HG03521 (cell line): ENCODE measurements around the gene PHEX.

ENCODE experiments used
- ATAC-seq: cut with Tn5 transposase; IDR thresholded peaks from one replicate; pipeline ENCODE4 v1.9.1; 2021; ENCODE audit warnings: mild to moderate bottlenecking, moderate library complexity; ENCODE audit not compliant: unreplicated experiment

The PHEX gene

DNA sequence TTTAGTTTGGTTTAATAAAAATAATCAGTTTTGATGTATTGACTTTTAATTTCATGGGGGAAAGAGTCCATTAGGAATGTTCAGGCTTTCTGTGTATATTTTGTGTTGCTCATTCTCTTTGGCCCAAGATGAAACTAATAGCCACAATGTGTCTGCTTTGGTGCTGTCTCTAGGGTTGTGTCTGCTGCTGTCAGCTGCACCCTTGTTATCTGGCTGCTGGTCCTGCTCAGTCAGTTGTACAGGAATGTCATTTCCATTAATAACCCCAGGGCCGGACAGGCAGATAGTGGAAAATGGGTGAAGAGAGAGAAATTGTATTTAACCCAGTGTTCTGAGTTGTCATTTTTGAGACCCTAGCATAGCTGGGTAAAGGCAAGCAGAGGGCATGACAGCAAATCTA lies 115.1 kb downstream of the PHEX start:
- no peak for ATAC-seq

- ATAC-seq: no peak
Observed at GRCh38 chrX:22147942-22148341, 115.8 kb downstream of the PHEX start.

DNA sequence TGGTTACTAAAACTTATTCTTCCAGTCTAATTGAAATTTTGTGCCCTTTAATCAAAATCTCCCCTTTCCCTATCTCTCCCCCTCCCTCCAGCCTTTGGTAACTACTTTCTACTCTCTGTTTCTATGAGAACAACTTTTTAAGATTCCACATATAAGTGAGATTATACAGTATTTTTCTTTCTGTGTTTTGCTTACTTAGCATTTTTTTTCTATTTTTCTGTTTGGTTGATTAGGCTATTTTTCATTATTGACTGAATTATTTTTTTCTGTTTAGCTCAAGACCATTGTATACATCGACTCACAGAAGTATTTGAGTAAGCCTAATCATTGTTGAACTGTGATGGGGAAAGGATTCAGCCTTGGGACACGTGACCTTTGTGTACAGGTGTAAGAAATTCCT lies 116.4 kb downstream of the PHEX start:
- ATAC-seq: no peak

DNA sequence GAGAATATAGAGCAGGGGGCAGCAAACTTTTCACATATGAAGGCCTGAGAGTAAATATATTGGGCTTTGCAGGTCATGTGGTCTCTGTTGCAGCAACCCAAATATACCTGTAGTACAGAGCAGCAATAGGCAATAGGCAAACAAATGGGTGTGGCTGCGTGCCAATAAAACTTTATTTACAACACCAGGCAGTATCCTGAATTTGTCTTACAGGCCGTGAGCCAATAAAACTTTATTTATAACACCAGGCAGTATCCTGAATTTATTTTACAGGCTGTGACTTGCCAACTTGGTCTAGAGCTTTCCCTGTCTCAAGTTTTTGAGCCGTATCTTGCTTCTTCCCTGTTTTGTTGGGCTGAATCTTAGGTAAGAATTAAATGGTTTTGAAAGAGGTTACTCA lies 118.2 kb downstream of the PHEX start:
- ATAC-seq: no peak

GRCh38 chrX:22155126-22155525 lies 123.0 kb downstream of the PHEX start:
- ATAC-seq: no peak

DNA sequence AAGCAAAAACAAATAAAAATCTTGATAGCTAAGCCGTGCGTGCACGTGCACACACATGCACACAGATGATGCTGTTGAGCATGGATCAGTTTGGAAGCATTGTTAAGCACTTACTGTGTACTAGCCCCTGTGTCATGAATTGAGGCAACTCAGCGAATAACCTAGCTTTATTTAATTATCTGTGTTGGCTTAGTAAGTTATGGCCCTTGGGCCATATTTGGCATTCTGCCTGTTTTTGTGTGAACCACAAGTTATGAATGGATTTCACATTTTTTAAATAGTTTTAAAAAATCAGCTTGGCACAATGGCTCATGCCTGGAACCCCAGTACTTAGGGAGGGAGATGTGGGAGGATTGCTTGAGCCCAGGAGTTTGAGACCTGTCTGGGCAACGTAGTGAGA lies 126.9 kb downstream of the PHEX start:
- ATAC-seq: no peak

GRCh38 chrX:22163326-22163725 lies 131.2 kb downstream of the PHEX start:
- no peak for ATAC-seq

- no peak for ATAC-seq
Observed at GRCh38 chrX:22164770-22165388, 132.8 kb downstream of the PHEX start.

DNA sequence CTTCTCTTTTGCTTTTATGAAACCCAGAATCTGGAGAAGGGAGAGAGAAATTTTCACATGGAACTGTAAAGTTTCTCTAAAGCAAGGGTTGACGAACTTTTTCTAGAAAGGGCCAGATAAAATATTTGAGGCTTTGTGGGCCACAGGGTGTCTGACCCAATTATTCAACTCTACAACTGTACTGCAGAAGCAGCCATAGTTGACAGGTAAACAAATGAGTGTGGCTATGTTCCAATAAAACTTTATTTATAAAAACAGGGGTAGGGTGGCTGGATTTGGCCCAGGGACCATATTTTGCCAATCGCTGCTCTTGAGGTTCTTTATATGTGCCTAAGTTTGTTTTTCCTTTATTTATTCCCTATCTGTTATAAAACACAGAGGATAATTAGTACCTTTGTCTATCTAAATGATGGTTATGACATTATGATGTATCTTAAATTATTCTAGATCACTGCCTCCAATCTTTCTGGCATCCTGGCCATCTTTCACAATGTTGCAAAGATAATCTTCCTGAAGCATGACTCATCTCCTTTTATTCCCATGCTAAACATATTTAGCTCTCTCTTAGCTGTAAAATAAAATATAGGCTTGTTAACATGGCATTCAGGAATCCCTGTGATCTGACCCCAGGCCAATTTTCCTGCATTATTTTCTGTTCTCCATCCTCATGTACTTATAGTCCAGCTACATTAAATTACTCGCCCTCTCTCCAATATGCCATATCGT lies 133.8 kb downstream of the PHEX start:
- no peak for ATAC-seq

DNA sequence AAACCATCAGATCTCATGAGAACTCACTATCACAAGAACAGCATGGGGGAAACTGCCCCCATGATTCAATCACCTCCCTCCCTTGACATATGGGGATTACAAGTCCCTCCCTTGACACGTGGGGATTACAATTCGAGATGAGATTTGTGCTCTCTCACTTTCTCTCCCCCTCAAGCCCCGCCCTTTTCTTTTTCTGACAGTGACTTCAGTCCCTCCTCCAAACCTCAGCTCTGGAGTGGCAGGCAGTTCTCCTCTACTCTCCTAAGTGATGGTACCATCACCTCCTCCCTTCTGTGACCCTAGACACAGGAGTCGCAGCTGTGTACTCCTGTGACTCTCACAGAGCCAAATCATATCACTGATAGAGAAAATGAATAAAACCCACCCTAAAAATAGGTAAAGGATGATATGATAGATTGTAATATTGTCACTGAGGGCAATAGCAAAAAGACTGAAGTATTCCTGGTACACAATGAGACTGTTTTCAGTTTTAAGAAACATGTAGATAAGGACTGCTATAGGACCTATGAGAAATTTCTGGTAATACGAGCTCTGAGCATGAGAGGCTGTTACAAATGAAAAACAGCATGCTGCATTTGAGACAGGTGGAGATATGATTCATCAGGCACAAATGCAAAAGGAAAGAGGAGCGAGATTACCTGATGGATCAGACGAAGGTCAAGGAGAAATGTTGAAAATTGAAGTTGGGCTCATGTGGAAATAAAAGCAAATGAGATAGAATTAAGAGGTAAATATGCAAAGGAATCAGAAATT lies 139.3 kb downstream of the PHEX start:
- ATAC-seq: no peak

- ATAC-seq: no peak
Observed at GRCh38 chrX:22173966-22174365, 141.8 kb downstream of the PHEX start.

DNA sequence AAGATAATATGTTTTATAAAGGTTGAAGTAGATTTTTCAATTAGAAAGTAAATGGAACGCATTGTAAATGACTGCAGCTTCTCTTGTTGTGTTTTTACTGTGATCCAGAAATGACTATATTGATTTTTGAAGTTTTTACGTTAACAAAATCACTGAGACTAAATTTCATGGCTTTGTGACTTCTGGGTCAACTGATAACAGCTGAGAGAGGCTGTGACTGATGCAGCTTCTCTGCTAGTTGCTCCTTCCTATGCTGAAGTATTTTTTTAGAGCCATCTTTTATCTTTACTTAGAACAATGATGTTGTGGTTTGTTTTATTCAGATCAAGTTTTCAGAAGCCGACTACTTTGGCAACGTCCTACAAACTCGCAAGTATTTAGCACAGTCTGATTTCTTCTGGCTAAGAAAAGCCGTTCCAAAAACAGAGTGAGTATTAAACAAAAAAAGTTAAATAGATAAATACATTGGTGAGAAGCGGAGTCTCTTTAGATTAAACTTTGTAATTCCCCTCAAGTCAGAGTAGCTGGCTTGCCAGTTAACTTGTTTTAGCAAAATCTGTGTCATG lies 145.9 kb downstream of the PHEX start:
- no peak for ATAC-seq

GRCh38 chrX:22184096-22184495 lies 152.0 kb downstream of the PHEX start:
- ATAC-seq: no peak

DNA sequence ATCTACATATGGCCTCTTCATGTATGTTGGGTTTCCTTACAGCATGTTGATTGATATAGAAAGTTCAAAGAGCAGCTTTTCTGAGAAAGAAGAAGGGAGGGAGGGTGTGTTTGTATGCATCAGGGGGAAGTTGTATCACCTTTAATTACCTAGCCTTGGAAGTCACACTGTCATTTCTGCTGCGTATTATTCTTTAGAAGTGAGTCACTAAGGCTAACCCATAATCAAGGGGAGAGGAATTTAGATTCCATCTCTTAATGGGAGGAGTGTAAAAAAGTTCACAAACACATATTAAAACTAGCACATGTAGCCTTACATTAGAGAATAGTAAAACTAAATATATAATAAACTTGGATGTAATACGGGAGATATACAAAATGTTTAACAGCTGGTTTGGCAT lies 154.0 kb downstream of the PHEX start:
- no peak for ATAC-seq

- ATAC-seq: peak; percentile 83
Observed at GRCh38 chrX:22192419-22193060, 160.4 kb downstream of the PHEX start.

DNA sequence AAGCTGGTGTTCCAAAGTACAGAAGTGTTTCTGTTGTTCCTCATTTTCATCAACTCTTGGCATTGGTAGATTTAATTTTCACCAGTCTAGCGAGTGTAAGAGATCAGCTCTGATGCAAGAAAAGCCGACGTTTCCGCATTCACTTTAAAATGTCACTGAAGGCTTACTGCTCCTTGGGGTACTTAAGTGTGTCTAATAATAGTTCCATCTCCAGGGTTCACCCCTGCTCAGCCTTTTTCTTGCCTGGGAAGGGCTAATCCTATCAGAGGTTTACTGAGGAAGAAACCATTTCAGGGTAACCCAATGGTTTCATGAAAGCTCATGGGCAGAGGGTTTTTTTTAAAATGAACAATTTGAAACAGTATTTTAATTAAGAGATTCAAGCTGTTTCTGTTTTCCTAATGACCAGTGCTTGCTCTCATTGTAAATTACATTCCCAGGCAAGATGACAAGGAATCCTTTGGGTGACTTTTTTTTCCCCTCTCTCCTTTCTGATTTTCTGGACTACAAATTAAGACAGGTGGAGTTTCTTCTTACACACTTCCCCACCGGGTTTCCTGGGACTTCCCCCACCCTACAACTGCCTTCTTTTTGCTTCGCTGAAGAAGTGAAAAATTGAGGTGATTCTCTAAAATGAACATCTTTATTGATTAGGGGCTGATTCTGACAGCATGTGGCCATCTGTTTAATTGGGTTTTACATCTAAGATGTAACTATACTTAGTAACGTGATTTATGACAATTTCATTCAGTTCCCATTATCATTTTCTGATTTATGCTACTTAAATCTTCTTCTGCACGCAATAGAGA lies 161.9 kb downstream of the PHEX start:
- no peak for ATAC-seq

DNA sequence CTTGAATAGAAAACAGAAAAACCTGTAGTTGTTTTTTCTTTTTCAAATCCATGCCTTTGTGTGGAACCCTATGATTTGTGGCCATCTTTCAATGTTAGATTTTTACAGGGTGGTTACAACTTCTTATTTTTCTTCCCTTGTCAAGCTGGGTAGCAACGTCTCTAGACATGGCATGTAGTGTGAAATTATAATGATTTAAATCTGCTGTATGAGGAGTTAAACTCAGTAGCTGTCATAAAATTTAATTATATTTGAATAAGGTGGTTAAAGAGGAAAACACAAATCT lies 162.5 kb downstream of the PHEX start:
- ATAC-seq: no peak

DNA sequence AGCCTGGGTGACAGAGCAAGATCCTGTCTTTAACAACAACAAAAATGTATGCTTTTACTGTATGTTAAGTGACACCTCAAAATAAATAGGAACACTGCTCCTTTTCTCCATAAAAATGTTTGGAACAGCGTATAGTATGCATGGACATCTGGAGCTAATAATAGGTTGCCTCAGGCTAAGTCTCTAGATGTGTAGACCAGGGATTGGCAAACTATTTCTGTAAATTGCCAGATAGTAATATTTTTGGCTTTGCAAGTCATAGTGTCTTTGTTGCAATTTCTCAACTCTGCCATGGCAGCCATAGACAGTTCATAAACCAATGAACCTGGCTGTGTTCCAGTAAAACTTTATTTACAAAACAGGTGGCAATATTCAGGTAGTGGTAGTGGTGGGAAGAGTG lies 164.0 kb downstream of the PHEX start:
- ATAC-seq: no peak

DNA sequence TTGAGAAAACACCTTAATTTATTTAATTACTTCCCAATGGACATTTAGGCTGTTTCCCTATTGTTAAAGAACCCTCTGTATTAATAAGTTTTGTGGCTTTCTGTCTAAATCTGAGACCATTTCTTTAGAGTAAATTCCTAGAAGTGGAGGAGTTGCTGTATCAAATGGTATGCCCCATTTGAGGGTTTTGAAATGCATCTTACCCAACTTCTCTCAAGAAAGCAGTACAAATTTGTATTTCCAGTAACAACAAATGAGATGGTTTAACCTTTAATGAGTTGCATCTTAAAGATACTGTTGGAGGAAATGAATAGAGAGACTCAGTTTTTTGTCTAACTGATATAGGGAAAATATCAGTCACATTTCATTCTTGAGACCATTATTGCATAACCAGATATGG lies 170.1 kb downstream of the PHEX start:
- ATAC-seq: no peak

DNA sequence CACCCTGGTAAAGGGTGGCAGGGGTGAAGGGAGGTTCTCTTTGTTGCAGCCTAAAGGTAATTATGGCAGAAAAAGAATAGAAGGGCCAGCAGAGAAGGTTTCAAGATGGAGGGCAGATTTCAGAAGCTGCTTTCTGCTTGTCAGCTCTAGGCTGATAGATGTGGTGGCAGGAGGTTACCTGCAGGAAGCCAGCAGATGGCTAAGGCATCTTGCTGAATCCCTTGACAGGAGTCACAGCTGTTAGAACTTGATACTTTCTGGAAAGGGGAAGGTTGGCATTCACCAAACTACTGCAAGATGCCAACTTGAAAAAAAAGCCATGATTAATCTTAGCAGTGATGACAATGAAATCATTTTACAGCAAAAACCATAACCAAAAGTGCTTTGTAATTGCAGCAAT lies 171.1 kb downstream of the PHEX start:
- ATAC-seq: no peak

DNA sequence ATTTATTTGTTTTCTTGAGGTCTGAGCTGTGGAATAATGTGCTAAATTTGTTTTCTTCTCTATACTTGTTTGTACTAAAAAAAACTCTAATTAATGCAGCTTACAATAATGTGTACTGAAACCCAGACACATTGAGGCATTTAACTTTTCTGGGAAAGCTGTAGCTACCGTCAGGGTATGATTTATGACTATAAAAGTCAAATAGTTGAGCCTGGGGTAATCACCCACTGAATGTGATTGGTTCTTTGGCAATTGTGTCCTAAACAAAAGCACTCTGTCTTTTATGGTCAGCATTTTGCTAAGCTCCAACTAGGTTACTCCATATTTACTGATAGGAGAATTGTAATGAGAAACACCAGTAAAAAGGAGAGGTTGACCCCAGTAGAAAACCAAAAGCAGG lies 174.7 kb downstream of the PHEX start:
- ATAC-seq: no peak
